GM10248 (cell line): ENCODE measurements around the gene CCDC102A.

Experiments
- CTCF ChIA-PET: fragments of 300-600 bp; sonication (Branson Sonifier 250); formaldehyde crosslinking; extraction: SDS; loops from one replicate; lab custom pipeline; 2021; ENCODE audit warnings: antibody characterized with exemption; lab: Yijun Ruan, JAX
- POLR2A ChIA-PET: fragments of 350-650 bp; sonication (Branson Sonifier 250); formaldehyde crosslinking; extraction: SDS; loops from one replicate; lab custom pipeline; 2020; ENCODE audit warnings: antibody characterized with exemption; lab: Yijun Ruan, JAX
- DNase-seq: peaks from one replicate; pipeline ENCODE4 v3.0.0; 2012; ENCODE audit errors: extremely low spot score
- CTCF ChIP-seq: IDR thresholded peaks from 2 replicates; pipeline ENCODE4 v1.5.1; 2012; ENCODE audit warnings: mild to moderate bottlenecking, low read depth; ENCODE audit errors: extremely low read depth, missing control alignments, control extremely low read depth

The CCDC102A gene

GRCh38 chr16:57508035-57508425, 28.3 kb downstream of the CCDC102A start:
- ChIA-PET CTCF (interaction anchor here (4.8 kb wide), 1 partner anchor 11 kb away, joined by 48 read pairs; no protein-coding TSS in a partner anchor), POLR2A (interaction anchor here (0.6 kb wide), 1 partner anchor 120 kb away, joined by 4 read pairs; no protein-coding TSS in a partner anchor)
- TF ChIP-seq CTCF, result no peak
- DNase-seq, result no peak

- ChIA-PET POLR2A (no interaction called here), CTCF (interaction anchor here (1.1 to 4.8 kb wide), 2 partner anchors 12 to 15 kb away, joined by 3 to 48 read pairs; no protein-coding TSS in a partner anchor)
- DNase-seq, result no peak
- no peak for TF ChIP-seq CTCF
These were observed 29.0 kb downstream of the CCDC102A start for GRCh38 chr16:57507136-57508034.

- POLR2A ChIA-PET, result no interaction called here
- no peak for DNase-seq
- CTCF ChIA-PET, result interaction anchor here (1.1 to 2.4 kb wide), 4 partner anchors 15 to 88 kb away, joined by 3 to 10 read pairs (median 4); no protein-coding TSS in a partner anchor
These were observed 31.2 kb downstream of the CCDC102A start for GRCh38 chr16:57505169-57505568.

GRCh38 chr16:57504491-57504890, 31.9 kb downstream of the CCDC102A start:
- no peak for DNase-seq
- no peak for TF ChIP-seq CTCF
- ChIA-PET CTCF (interaction anchor here (1.3 to 2.4 kb wide), 3 partner anchors 16 to 88 kb away, joined by 4 to 10 read pairs (median 4); no protein-coding TSS in a partner anchor), POLR2A (no interaction called here)

More at GRCh38 chr16:57505169-57505568, 31.2 kb downstream of the CCDC102A start:
- TF ChIP-seq CTCF, result no peak

- TF ChIP-seq CTCF, result no peak
- CTCF ChIA-PET, result interaction anchor here (1.5 to 4.0 kb wide), 4 partner anchors 13 to 73 kb away, joined by 4 to 12 read pairs (median 10); partner anchors contain the start of gene POLR2C
- POLR2A ChIA-PET, result no interaction called here
- no peak for DNase-seq
These were observed 32.4 kb downstream of the CCDC102A start for GRCh38 chr16:57504001-57504400.

GRCh38 chr16:57503366-57503765, 33.0 kb downstream of the CCDC102A start:
- POLR2A ChIA-PET, result no interaction called here

More at GRCh38 chr16:57503366-57503765, 33.0 kb downstream of the CCDC102A start:
- TF ChIP-seq CTCF, result no peak
- DNase-seq, result no peak
- CTCF ChIA-PET, result interaction anchor here (2.4 to 4.0 kb wide), 4 partner anchors 14 to 41 kb away, joined by 9 to 19 read pairs (median 11); partner anchors contain the start of gene POLR2C
